Endodermal cell (in vitro differentiated cells): ENCODE results near the gene HOXD4. TPM values are rescaled to one million over a fixed set of nuclear protein-coding genes. Genes with fewer than 3 reads are reported as not detected.
A peak's percentile ranks its signal among the peaks of the same experiment; 100 is the strongest.

Experiments
- DNase-seq: peaks from one replicate; pipeline ENCODE4 v3.0.0-alpha.2; 2017
- H3K27ac ChIP-seq: 2 replicates; pipeline ENCODE4 v1.5.1; 2013; ENCODE audit warnings: mild to moderate bottlenecking, low read depth, low read length, moderate library complexity
- H3K27me3 ChIP-seq: 2 replicates; pipeline ENCODE4 v1.6.1; 2013; ENCODE audit warnings: mild to moderate bottlenecking, low read length, moderate library complexity; ENCODE audit not compliant: insufficient read depth, control insufficient read depth, poor library complexity, severe bottlenecking
- H3K36me3 ChIP-seq: 2 replicates; pipeline ENCODE4 v1.7.0; 2013; ENCODE audit warnings: mild to moderate bottlenecking, low read length, moderate library complexity; ENCODE audit not compliant: control insufficient read depth, insufficient read depth
- H3K4me1 ChIP-seq: one replicate; pipeline ENCODE4 v1.7.0; 2013; ENCODE audit warnings: low read length; ENCODE audit not compliant: control insufficient read depth, insufficient read depth
- H3K4me3 ChIP-seq: 2 replicates; pipeline ENCODE4 v1.5.1; 2013; ENCODE audit warnings: mild to moderate bottlenecking, low read length, moderate library complexity
- H3K9ac ChIP-seq: 2 replicates; pipeline ENCODE4 v1.6.1; 2013; ENCODE audit warnings: mild to moderate bottlenecking, low read length, moderate library complexity; ENCODE audit not compliant: poor library complexity, severe bottlenecking; ENCODE audit errors: extremely low read depth
- H3K9me3 ChIP-seq: 2 replicates; pipeline ENCODE4 v1.6.1; 2013; ENCODE audit warnings: mild to moderate bottlenecking, low read length, moderate library complexity; ENCODE audit not compliant: control insufficient read depth
- H3K27ac Mint-ChIP-seq: 2 replicates; pipeline ENCODE4 v1.8.0; 2020; ENCODE audit warnings: mixed read lengths
- H3K27me3 Mint-ChIP-seq: 2 replicates; pipeline ENCODE4 v1.8.0; 2021; ENCODE audit warnings: mild to moderate bottlenecking, mixed read lengths; ENCODE audit not compliant: insufficient read depth
- H3K36me3 Mint-ChIP-seq: 2 replicates; pipeline ENCODE4 v1.8.0; 2020; ENCODE audit warnings: low read depth, mixed read lengths
- H3K4me1 Mint-ChIP-seq: 2 replicates; pipeline ENCODE4 v1.8.0; 2020; ENCODE audit warnings: mixed read lengths
- H3K4me3 Mint-ChIP-seq: 2 replicates; pipeline ENCODE4 v1.8.0; 2020; ENCODE audit warnings: mild to moderate bottlenecking, moderate library complexity, mixed read lengths
- H3K9me3 Mint-ChIP-seq: 2 replicates; pipeline ENCODE4 v1.8.0; 2020; ENCODE audit warnings: mild to moderate bottlenecking, mixed read lengths
- WGBS, 2 experiments: methylation state at CpG; one replicate each; pipeline versions ENCODE4 v1.1.5 to v1.1.7; 2013; ENCODE audit warnings: missing lambda C conversion rate in 2 of 2, mixed read lengths in 1 of 2; ENCODE audit not compliant: insufficient coverage in 1 of 2, insufficient read length in 1 of 2; 5-methylcytosine and 5-hydroxymethylcytosine counted together
- total RNA-seq, 2 donors: library from RNA; stranded (reverse); fragmentation: NEBNext Ultra II Directional in 1 of 2; extraction: Animal tissue kit (Norgen Biotek cat#: 25700) in 1 of 2; gene quantifications; 2 replicates in 1 of 2; 3 replicates in 1 of 2; pipeline ENCODE4 v1.2.1, GENCODE V29; 2021
- TF ChIP-seq, protein P1 (sequence below): fragments of 200-600 bp; sonication (generic); conservative IDR thresholded peaks from 2 replicates; pipeline ENCODE4 v1.5.0; 2021; ENCODE audit warnings: antibody characterized with exemption, mild to moderate bottlenecking

Gene HOXD4
- total RNA-seq, 2 donors from 2014 or later, result not detected

DNA sequence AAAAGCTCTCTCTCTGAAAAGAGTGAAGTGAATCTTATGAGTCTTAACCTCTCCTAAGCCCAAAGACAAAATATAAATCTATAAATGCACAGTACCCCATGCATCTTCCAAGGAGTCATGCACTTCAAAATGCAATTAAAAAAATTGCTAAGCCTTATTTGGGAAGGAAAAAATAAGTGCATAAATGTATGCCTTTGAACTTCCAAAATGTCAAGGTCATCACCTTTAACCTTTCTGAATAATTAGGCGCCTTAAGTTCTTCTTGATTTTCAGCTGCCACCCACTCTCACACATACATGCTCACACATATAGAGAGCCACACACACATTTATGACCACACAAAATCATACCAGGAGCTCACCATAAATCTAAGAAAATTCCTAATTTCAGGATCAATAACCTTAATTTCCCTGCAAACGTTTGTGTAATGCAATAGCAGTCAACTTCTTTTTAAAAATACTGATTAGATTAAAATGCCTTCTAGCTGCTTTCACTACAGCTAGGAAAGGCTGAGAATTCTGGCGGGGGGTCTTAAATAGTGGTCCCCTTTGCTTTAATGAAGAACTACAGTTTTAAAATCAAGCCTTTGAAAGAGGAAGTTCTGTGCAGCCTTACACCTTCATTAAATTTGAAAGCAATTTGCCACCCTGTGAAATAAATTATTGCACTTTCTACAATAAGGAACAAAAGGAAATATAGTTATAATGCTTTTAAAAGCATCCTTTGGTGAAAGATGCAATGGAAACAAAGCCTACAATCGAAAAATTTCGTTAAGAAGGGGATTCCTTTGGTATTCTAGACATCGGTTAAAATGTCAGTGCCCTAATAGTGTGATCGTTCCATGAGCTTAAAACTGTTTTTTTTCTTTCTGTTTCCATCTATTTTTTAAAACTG lies 40.7 kb upstream of the HOXD4 start:
- TF ChIP-seq, protein P1, sequence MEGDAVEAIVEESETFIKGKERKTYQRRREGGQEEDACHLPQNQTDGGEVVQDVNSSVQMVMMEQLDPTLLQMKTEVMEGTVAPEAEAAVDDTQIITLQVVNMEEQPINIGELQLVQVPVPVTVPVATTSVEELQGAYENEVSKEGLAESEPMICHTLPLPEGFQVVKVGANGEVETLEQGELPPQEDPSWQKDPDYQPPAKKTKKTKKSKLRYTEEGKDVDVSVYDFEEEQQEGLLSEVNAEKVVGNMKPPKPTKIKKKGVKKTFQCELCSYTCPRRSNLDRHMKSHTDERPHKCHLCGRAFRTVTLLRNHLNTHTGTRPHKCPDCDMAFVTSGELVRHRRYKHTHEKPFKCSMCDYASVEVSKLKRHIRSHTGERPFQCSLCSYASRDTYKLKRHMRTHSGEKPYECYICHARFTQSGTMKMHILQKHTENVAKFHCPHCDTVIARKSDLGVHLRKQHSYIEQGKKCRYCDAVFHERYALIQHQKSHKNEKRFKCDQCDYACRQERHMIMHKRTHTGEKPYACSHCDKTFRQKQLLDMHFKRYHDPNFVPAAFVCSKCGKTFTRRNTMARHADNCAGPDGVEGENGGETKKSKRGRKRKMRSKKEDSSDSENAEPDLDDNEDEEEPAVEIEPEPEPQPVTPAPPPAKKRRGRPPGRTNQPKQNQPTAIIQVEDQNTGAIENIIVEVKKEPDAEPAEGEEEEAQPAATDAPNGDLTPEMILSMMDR, result no peak
- Histone ChIP-seq H3K9ac (no peak overlapping the region), H3K27me3 (peaks cover 99% of the 10 kb centered on the region), H3K36me3 (no peaks in the 10 kb centered on the region), H3K4me1 (no peaks in the 10 kb centered on the region), H3K27ac (no peak overlapping the region), H3K4me3 (no peak overlapping the region), H3K9me3 (no peaks in the 10 kb centered on the region)
- H3K36me3 Mint-ChIP-seq, result no peaks in the 10 kb centered on the region
- no peaks in the 10 kb centered on the region for H3K9me3 Mint-ChIP-seq
- H3K4me3 Mint-ChIP-seq, result no peak overlapping the region
- H3K4me1 Mint-ChIP-seq, result peaks cover 12% of the 10 kb centered on the region
- WGBS, 2 experiments, result 27 to 36% methylated on average over 6 to 7 of the region's 7 CpGs
- no peak overlapping the region for H3K27ac Mint-ChIP-seq
- H3K27me3 Mint-ChIP-seq, result peaks cover 95% of the 10 kb centered on the region
- DNase-seq, result no peak

DNA sequence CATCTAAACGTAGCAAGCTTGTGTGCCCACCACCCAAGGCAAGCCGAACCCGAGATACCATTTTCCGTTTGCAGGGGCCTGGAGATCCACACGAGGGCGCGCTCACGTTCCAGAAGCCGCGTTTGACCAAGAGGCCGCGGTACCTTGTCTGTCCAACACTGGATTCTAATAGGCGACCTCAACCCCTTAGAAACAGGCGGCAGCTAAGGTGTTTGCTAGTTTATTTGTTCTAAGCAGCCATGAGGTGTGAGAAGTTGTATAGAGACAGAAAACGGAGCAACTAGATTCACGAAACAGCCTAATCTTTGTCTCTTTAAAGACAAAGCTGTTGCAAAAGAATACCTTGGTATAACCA lies 40.1 kb upstream of the HOXD4 start:
- H3K4me1 ChIP-seq, result no peaks in the 10 kb centered on the region
- H3K4me3 ChIP-seq, result no peak overlapping the region
- WGBS, 2 experiments, result 3 to 5% methylated on average over 9 to 16 of the region's 16 CpGs
- no peak overlapping the region for H3K27ac ChIP-seq
- peaks cover 2% of the 10 kb centered on the region for H3K9me3 Mint-ChIP-seq
- H3K4me1 Mint-ChIP-seq, result peaks cover 8% of the 10 kb centered on the region
- H3K9me3 ChIP-seq, result no peaks in the 10 kb centered on the region
- H3K27me3 ChIP-seq, result peaks cover 99% of the 10 kb centered on the region
- H3K27me3 Mint-ChIP-seq, result peaks cover 95% of the 10 kb centered on the region
- peak; percentile 92 for DNase-seq
- H3K27ac Mint-ChIP-seq, result no peak overlapping the region
- TF ChIP-seq, protein P1, result peak; percentile 87
- H3K9ac ChIP-seq, result no peak overlapping the region
- no peaks in the 10 kb centered on the region for H3K36me3 ChIP-seq
- no peaks in the 10 kb centered on the region for H3K36me3 Mint-ChIP-seq
- no peak overlapping the region for H3K4me3 Mint-ChIP-seq

DNA sequence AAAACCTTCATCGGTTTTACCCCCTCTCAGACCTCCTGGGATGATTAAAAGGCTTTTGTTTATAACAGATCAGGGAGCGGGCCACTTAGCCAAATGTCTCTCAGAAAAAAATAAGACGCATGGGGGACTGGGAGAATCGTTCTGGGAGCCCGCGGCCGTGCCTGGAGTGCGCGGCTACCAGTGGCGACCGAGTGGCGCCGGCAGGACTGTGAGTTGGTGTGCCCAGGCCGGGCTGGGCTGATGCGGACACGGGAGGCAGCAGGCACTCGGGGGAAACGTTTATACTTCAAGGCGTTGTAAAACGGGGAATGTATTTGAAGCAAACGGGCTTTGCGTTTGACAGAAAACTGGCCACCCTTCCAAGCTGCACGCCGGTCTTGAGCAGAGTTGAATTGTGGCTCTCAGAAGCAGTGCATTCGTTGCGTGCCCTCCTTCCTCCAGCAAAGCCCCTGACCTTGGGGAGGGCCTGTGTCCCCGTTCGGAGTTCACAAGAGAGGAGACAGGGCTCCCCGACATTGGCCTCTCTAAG lies 39.4 kb upstream of the HOXD4 start:
- Mint-ChIP-seq H3K4me3 (no peak overlapping the region), H3K27ac (no peak overlapping the region)

More for the DNA sequence above, 39.4 kb upstream of the HOXD4 start:
- H3K9me3 Mint-ChIP-seq, result peaks cover 8% of the 10 kb centered on the region
- peaks cover 99% of the 10 kb centered on the region for H3K27me3 ChIP-seq
- peaks cover 6% of the 10 kb centered on the region for H3K9me3 ChIP-seq
- H3K4me3 ChIP-seq, result no peak overlapping the region
- no peaks in the 10 kb centered on the region for H3K36me3 Mint-ChIP-seq
- H3K36me3 ChIP-seq, result no peaks in the 10 kb centered on the region
- no peak overlapping the region for H3K9ac ChIP-seq
- peak; percentile 56 for DNase-seq
- WGBS, 2 experiments, result 7 to 8% methylated on average over 26 to 29 of the region's 29 CpGs
- no peak overlapping the region for H3K27ac ChIP-seq
- no peaks in the 10 kb centered on the region for H3K4me1 ChIP-seq
- H3K4me1 Mint-ChIP-seq, result peaks cover 6% of the 10 kb centered on the region
- TF ChIP-seq, protein P1, result no peak
- H3K27me3 Mint-ChIP-seq, result peaks cover 97% of the 10 kb centered on the region
